HG03045 (cell line): Measurements from ENCODE around the gene DHFR.

ENCODE experiments used
- ATAC-seq: cut with Tn5 transposase; IDR thresholded peaks from one replicate; pipeline ENCODE4 v1.9.1; 2021; ENCODE audit warnings: mild to moderate bottlenecking, moderate library complexity; ENCODE audit not compliant: unreplicated experiment

Gene DHFR

DNA sequence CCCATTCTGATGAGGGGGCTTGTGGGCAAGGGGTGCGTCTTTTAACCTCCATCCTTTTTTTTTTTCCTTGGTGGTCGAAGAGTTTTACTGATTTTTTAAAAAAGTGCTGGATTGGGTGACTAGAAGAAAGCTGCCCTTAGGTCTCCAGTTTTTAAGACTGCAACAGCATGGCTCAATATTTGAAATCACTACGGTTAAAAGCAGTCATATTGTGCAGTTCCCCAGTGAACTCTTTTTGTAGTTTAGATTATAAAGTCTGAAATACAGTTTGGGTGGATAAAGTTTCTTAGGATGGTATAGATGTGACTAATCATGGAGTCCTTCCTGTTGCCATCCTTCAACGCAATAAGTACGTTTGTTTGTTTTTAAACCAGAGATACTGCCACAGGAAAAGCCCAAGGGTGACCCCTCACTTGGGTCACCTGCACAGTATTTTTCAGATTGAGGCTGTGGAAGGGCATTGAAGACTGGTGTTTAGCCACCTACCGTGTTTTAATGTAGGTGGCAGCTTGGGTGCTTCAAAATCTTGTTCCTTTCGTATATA, 520 bp upstream of the DHFR start:
- no peak for ATAC-seq

DNA sequence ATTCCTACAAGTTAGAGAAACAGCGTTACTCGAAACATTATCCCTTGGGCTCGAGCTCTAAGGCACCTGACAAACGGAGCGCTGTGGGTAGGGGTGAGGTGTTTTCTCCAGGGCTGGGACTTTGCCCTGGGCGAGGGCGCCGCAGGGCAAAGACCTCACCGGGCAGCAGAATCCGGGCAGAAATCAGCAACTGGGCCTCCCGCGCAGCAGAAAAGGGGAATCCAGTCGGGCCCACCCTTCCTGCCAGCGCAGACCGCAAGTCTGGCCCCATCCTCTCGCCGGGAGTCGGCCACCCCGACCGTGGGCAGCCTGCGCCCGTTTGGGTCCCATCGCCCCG, 761 bp downstream of the DHFR start:
- no peak for ATAC-seq

DNA sequence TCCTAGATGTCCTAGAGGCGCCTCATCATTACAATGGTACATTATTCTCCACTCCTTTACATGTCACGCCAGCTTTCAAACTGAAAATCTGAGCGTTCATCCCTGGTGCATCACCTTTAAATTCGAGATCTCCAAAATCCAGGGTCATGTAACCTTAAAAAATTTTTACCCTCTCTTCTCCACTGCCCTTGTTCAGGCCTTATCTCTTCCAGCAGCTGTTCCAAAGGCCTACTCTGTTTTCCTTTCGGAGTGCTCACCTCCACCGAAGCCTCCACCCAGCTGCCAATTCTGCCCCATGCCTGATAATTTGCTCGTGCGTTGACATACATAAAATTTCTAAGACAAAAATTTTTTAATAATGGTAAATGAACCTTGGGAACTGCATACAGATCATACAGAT, 1.3 kb downstream of the DHFR start:
- ATAC-seq, result no peak

DNA sequence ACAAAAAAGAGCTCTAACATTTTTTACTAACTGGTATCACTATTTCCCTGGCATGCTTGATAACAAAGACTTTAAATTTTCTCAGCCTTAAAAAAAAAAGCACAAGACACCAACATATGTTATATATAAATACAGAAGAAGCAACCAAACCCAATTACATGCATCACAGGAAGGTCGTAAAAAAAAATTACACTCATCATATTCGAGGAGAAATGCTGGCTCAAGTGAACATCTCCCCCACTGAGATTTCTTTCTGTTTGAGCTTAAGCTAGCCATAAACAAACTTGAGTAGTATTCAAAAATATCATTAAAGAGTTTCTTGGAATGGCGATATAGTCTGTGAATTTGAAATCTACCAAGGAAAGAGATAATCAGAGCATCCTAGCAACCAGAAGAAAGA, 7.9 kb downstream of the DHFR start:
- no peak for ATAC-seq

DNA sequence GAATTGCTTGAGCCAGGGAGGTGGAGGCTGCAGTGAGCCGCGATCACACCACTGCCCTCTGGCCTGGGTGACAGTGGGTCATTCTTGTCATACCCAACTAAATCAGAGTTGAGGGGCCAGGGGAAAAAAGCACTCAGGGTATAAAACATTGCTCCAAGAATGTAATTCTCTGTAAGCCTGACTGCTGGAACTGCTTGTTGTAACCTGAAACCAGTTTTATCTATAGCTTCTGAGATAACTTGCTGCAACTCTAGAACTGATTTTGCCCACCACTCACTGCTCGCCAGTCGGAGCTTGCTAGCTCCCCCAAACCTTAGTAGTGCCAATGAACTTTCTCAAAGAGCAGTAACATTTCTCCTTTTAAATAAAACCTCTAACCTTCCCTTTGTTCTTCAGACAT, 9.9 kb downstream of the DHFR start:
- no peak for ATAC-seq

DNA sequence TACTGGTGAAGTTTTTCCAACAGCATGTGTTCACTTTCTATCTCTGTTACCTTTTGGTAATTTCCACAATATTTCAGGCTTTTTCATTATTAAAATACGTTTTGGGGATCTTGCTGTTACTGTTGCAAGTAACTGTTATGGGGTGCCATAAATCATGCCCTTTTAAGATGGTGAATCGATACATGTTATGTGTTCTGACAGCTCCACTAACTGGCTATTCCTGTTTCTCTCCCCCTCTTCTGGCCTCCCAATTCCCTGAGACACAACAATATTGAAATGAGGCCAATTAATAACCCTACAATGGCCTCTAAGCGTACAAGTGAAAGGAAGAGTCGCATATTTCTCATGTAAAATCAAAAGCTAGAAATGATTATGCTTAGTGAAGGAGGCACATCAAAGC, 13.4 kb downstream of the DHFR start:
- no peak for ATAC-seq

DNA sequence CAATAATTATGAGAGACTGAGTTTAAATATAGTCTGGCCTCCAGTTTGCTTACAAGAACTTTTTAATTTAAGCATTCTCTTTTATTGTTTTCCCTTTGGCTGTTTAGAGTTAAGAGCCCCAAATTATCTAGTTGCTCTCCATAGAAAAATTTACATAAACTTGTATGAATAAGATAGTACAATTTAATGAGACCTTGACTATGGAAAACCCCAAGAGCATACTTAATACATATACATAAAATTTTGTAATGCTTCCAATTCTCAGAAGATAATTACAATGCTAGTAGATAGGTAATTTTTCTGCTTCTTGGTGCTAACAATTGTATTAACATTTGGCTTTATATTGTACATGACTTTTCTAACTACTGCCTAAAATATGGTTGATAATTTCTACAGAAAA, 20.6 kb downstream of the DHFR start:
- ATAC-seq, result no peak

DNA sequence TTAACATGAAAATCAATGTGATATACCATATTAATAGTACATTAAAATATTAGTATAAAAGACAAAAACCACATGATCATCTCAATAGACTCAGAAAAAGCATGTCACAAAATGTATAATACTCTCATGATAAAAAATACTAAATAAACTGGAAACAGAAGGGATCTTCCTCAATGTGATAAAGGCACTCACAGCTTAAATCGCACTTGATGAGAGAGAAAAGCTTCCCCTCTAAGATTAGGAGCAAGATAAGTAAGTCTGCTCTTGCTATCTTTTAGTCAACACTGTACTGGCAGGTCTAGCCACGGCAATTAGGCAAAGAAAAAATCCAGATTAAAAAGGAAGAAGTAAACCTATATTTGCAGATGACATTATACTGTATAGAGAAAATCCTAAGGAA, 22.1 kb downstream of the DHFR start:
- no peak for ATAC-seq

DNA sequence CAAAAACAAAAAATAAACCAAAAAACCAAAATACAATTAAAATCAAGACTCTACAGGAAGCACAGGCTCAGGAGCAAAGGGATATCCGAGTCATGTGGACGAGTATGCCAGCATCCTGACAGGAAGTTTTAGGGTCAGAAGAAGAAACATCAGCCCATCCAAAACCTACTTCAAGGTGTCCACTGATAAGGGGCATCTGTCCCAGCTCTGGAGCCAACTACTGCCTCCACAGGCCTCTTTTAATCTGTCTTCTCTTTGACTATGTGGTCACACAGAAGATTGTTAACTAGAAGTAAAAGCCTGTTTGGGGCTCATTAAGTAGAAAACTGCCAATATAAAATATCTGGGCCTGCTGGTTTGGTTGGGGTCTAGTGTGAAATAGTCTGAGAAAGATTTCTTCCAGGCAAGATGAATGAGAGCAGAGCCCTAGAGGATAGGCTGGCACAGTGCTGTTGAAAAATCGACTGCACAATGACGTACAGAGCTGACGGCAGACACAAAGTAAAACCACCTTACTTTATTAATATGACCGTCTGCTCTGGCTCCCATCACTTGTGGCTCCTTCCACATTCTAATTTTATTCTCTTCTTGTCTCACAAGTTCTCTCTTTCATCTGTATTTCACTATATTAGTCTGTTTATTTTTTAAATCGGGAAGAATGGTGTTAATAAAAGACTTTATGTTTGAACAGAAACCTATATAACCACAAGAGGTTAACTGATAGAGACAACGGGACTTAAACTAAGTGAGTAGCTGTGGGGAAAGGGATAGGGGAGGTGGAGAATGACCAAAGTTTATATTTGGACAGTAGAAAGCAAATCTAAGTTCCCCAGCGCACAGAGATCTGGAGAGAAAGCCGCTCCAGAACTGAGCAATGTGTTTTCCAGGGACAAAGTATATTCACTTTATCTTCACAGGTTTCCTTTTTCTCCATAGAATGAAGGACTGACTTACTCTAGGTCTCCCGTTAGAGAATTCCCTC, 23.2 kb downstream of the DHFR start:
- ATAC-seq, result no peak

DNA sequence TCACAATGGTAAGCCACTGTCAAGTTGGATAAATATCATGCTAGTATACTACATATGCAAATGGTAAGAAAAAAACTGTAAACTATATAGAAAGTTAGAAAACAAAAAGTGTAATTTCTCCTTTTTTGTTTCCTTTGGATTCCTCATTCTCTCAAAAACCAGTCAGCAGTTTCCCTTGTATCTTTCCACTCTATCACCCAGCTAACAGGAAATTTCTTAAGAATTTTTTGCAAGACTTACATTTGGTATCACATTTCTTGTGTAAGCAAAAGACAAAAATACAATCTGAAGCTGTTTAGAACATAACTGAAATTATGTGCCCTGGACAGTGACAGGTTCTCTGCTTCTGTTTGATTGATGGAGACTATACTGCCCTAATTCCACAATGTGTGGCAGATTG, 25.5 kb downstream of the DHFR start:
- no peak for ATAC-seq

DNA sequence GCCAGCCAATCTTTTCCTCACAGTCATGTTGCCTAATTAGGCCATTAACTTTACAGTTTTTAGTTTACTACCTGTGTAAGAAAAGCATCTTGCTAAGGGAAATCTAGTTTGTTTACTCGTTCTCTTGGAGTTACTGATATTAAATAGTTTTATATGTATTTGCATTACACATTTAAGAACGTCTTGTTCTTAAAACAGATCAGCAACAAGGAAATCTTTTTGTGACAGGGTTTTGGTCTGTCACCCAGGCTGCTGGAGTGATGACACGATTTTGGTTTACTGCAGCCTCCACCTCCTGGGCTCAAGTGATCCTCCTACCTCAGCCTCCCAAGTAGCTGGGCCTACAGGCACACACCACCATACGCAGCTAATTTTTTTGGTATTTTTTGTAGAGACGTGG, 29.6 kb downstream of the DHFR start:
- ATAC-seq, result no peak

DNA sequence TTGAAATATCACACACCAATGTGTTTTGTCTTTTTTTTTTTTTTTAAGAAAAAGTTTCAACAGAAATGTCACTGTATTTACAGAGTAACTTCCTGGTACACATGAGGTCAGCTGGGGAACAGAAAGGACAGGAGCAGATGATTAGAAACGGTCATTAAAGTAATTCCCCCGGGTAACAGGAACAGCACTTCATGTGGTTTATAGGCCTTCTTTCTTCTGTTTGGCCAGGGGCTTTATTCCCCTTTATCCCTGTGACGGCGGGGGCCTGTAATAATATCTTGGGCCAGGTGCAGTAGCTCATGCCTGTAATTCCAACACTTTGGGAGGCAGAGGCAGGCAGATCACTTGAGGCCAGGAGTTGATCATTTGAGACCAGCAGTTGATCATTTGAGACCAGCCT, 30.8 kb downstream of the DHFR start:
- ATAC-seq, result no peak

DNA sequence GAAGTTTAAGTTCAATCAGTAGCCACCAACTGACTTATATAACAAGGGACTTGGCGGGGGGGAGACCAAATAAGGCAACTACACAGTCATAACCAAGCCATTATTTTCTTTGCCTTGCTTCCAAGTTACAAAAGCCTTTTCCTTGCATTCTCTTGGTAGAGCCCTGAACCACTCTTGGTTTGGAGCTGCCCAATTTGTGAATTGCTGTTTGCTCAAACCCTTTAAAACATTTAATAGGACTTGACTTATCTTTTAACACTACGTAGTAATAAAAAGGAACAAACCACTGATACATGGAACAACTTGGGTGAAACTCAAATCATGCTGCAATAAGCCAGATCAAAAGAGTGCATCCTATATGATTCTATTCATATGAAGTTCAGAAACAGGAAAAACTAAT, 32.0 kb downstream of the DHFR start:
- ATAC-seq, result no peak

DNA sequence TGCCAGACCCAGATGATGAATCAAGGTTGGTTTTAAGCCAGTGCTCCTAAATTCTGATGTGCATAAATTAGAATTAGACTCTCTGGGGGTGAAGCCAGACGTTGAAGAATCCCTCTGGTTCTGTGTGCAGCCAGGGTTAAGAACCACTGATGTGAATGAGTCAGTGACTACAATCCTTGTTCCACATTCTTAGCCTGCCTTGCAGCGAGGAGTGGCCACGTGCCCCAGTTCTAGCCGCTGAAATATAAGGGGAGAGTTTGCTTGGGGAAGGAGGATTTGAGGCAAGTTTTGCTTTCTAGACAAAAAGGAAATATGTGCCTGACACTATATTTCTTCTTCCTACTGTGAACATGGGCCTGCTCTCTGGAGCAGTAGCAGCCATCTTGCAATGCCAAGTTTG, 34.6 kb downstream of the DHFR start:
- ATAC-seq, result no peak

DNA sequence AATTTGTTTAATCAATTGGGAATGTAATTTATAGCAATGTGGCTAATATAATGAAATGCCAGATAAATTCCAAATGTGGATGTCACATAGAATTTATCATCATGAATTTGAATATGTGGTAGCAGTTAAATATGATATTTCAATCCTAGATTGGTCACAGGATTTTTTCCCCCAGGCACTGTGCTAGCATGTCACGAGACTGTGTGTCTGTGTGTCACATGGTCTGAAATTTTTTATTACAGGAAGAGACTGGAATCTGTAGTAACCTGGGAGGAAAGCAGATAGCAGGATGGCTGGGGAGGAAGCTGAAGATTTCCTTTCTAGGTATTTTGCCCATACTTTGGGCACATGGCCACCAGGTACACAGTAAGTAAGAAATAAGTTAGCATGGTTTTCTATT, 35.7 kb downstream of the DHFR start:
- ATAC-seq, result no peak

DNA sequence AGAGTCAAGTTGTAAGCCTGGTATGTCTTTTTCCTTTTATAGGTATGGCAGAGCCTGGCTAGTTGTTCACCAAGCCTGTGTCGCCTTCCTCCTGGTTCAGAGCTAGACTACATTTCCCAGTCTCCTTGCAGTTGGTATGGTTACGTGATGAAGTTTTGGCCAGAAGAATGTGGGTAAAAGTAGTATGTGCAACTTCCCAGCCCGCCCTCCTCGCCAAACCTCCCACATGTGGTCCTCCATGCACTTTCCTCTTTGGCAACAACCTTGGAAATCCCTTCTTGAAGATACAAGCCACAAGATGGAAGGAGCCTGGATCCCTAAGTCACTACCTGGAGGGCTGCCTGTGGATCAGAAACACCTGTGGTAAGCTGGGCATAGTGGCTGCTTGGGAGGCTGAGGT, 36.3 kb downstream of the DHFR start:
- ATAC-seq, result no peak

DNA sequence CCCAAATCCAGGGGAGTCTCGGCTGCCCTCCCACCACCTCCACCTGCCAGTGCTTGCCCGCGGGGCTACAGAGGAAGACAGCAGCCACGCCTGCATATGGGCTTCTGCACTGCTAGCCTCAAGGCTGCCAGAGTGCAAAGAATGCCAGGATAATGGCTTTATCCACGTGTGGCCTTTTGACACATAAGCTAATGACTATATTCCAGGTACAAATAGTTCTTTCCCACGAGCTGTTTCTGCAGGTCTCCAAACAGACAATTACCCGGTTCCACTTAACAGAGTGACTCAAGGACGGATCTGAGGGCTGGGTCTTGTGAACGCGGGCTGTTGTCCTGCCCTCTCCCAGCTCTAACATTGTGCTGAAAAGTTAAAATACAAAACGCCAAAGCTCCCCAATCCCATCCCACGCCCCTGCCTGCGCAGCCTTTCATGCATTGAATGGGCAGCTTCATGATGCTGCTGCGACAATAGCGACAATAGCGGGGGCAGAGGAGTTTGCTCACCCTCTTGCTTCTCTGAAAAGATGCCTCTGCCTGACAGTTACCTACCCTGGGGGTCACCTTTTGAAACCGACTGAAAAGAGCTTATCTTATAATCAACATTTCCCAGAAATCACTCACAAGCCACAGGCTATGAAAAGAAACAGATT, 39.4 kb downstream of the DHFR start:
- ATAC-seq, result no peak

DNA sequence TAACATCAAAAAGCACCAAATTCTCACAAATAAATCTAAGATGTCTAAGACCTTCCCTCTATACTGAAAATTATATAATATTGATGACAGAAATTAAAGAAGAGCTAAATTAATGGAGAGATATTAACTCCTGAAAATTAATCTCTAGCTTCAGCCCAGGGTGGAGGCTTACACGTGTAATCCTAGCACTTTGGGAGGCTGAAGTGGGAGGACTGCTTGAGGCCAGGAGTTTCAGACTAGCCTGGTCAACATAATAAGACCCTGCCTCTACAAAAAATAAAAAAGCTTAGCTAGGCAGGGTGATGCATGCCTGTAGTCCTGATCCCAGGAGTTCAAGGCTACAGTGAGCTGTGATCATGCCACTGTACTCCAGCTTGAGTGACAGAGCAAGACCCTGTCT, 45.1 kb downstream of the DHFR start:
- no peak for ATAC-seq

DNA sequence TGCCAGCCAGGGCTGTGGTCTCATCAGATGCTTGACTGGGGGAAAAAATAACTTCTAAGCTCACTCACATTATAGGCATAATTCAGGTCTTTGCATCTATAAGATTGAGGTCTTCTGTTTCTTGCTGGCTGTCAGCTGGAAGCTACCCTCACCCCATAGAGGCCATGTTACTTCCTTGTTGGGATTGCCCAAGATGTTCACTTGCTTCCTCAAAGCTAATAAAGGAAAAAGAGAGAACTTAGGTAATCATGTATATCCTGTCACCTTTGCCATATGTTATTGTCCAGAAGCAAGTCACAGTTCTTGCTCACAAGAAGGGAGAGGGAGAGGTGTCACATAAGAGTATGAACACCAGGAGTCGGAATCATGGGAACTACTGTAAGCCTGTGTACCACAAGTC, 46.1 kb downstream of the DHFR start:
- no peak for ATAC-seq

DNA sequence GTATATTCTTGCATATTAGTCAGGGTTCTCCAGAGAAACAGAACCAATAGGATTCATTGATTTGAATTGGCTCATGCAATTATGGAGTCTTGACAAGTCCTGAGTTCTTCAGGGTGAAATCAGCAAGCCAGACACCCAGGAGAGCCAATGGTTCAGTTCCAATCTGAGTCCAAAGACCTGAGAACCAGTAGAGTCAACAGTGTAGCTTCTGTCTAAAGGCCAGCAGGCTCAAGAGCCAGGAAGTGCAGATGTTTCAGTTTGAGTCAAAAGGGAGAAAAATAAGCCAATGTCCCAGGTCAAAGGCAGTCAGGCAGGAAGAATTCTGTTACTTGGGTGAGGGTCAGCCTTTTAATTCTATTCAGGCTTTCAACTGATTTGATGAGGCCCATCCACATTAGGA, 47.0 kb downstream of the DHFR start:
- ATAC-seq, result no peak

DNA sequence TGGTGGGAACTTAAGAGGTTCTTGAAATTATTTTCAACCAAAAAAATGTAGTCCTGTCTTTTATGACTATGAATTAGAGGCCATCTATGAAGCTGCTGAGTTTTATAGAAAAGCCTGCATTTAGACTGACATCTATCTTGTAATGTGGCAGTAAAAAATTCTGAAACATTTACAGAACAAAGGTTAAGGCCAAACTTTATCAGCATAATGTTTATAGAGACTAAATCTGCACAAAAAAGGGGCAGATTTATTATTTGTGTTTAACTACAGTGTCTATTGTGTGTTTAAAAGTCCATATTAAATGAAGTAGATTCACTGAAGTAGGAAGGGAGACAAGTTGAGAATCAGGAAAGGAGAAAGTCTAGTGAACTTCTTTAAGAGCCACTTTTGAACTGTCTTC, 47.4 kb downstream of the DHFR start:
- ATAC-seq, result no peak

DNA sequence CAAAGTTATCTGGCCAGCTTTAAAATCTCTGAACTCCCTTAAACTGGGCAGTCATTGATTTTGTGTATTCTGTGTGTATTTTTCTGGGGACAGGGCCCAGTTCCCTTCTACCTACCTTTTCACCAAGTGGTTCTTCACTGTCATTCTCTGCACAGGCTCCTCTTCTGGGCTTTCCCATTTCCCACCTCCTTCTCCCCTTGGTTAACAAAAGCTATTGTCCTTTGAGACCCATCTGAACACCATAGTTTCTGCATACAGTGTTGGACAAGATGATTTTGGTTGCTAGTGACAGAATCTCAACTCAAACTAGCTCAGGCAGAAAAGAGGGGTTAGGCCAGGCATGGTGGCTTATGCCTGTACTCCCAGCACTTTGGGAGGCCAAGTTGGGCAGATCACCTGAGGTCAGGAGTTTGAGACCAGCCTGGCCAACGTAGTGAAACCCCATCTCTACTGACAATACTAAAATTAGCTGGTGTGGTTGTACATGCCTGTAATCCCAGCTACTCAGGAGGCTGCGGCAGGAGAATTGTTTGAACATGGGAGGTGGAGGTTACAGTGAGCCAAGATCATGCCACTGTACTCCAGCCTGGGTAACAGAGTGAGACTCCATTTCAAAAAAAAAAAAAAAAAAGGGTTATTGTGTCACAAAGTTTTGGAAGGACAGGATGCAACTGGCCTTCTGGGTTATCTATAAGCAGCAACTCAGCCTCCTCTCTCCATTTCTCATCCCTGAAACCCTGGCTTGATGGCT, 53.7 kb downstream of the DHFR start:
- no peak for ATAC-seq
